Measurements from ENCODE around the gene CPTP.

Gene CPTP

DNA sequence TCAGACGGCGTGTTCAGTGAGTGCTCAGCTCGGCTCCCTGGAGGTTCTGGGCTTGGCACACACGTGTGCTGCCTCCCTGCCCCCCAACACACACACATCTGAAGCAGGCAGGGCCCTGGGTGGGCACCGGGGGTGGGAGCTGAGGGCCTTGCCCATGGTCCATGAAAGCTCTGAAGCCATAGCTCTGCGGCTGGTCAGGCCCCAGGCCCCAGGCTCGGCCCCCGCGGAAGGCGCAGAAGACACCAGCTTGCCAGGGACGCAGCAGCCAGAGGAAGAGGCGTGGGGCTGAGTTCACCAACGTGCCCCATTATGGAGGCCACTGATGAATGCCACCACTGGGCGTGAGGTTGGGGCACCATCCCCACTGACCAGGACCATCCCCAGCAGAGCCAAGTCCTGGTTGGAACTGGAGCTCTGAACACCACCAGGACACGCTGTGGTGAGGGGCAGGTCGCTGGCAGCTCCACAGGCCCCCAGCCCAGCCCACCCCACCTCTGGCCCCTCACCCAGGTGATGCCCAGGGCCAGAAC is 46.2 kb downstream of the CPTP start:
- DNase-seq = no peak

DNA sequence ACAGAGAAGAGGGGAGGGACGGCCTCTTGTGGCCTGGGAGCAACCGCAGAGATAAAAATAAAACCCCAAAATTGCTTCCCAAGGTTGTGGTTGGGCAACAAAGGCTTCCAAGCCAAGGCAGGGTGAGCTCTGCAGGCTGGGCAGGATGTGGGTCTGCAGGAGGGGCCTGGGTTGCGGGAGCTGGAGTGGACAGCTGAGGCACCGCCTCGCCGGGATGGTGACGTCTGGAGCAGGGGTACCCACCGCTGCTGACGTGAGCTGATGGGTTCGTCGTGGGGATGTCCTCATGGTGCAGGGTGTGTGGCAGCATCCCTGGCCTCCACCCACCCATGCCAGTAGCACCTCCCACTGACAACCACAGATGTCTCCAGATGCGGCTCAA is 46.8 kb downstream of the CPTP start:
- DNase-seq = peak; percentile 57 to 81 (median 75)

DNA sequence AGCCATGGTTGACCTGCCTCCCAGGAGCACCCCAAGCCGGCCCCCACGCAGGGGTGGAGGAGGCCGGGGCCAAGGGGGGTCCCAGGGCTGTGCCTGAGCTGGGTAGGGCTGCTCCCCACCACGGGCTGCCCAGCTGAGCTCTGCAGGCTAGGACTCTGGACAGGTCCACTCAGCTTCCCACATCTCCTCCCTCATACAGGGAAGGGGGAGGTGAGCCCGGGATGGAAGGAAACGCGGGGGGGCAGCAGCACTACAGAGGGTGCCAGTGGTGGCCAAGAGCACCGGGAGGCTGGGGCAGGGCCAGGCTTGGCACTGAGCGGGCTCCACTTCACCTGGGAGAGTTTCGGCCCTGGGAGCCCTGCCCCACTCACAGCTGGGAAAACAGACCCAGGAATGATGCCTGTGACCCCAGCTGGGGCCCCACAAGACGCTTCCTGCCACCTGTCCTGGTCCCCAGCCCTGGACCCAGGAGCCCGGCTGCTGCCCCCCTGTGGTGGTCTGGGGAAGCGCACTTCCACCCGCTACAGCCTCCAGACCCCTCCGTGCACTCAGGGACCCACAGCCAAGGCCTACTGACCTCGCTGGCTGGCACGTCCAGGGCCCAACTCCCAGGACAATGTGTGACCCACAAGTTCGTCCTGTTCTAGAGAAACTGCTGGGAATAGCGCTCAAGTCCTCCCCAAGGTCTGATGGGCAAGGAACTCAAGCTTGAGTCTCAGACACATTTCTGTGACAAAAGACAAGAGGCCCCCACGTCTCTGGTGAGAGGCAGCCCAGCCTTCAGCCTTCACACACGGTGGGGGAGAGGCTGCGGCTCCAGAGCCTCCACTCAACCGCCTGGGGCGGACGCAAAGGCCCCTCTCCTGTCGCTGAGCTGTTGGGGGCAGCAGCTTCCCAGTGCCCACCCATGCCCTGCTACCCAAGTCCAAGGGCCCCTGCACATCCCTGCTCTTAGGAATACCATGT is 47.4 kb downstream of the CPTP start:
- peak; percentile 56 to 73 (median 69) for DNase-seq

DNA sequence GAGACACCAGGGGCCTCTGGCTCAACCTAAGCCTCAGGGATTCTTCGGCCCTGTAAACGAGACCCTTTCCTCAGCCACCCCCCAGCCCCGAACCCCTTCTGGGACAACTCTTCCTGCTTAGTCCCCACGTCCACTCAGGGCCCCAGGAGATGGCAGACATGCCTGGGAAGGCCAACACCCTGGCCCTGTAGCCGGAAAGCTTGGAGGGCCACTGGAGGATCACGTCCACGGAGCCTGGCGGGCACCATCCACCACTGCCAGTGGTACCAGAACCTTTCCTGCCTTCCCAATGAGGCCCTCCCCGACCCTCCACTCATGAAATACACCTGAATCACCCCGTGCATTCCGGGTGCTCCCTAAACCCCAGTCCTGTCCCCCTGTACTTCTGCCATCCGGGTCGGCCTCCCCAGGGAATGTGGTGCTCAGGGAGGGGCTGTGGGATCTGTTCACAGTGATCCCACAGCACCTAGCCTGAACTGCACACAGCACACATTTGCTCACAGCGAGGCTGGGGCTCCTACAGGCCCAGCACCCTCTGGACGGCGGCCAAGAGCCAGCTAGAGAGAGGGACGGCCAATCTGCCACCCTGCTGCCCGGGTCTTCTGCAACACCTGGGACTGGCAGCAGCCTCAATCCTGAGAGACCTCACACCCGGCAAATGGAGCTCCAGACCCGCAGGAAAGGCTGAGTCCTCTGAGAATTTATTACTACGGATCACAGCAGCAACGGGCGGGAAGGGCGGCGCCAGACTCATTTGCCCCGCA is 48.6 kb downstream of the CPTP start:
- DNase-seq = no peak

DNA sequence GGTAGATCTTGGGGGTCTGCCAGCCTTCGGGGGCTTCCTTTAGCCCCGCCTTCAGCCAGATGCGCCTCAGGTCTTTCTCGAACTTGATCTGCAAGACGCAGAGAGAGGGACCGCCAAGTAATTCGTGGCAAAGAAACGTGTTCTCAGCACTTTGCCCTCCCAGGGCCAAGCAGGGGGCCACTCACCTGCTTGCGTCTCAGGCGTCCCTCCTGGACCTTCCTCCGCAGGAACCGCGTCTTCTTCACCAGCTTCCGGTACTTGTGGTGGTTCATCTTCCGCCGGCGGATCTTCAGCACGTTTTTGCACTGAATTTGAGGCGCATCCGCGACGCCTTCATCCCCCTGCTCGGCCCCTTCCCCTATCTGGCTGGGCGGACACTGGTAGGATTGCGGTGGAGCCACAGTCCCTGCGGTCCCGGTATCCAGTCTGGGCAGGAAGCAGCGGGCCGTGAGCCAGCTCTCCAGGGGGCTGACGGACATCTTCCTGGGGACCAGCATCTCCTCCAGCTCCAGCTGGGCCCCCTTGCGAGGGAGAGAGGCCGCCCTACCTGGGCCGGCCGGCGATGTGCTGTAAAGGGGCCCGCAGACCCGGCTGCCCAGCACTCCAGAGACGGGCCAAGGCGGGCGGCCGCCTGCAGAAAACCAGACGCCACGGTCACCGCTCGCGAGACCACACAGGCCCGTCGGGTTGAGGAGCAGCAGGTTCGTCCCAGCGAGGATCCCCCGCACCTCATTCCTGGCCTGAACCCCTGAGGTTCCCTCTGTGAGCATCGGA is 49.4 kb downstream of the CPTP start:
- no peak for DNase-seq

DNA sequence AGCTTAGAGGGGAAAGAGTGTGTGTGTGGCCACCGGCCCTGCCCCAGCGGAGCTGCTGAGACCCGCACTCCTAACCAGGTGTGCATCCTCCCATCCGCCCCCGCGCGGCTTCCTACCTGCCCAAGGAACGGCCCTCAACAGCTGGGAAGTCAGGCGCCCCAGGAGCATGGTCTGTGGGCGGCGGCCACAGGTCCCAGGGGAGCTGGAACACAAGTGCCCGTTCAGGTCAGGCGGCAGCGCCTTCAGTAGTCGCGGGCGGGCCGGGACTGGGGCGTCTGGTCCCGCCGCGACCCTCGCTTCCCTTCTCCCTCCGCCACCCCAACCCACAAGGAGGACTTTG is 50.0 kb downstream of the CPTP start:
- no peak for DNase-seq

DNA sequence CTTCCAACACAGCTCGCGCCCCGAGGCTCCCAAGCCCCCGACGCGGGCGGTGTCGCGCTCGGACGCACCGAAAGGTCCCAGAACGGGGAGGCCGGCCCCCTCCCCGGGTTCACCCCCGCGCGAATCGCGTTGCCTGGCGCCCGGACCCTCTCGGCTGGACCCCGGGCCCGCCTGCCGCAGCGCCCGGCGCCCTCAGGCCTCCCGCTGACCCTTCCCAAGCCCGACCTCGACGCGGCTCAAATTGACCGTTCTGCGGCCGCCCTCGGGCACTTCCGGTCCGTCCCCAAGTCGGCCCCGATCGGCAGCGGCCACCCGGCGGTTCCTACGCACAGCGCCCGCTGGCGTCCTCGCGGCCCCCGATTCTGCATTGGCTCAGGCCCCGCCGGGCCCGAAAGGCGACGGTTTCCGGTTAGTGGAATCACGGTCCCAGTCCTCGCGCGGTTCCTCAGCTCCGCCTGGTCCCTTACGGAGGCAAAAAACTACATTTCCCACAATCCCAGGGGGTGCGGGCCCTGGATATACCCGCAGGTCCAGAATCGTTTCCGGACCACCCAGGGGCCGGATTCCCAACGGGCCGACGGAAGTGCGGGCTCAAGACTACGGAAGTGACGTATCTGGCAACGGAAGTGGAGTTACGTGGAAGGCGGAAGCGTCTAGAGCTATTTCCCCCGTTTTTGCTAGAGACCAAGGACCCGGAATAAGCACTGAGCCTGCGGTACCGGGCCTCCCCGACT is 50.5 kb downstream of the CPTP start, which contains the start of gene AURKAIP1:
Gene AURKAIP1, minus strand, starts transcription at position 279 of the 734 bp plus-strand sequence. CDS start 451 bp downstream, outside the sequence.
- DNase-seq = peak; percentile 91 to 99 (median 95)

DNA sequence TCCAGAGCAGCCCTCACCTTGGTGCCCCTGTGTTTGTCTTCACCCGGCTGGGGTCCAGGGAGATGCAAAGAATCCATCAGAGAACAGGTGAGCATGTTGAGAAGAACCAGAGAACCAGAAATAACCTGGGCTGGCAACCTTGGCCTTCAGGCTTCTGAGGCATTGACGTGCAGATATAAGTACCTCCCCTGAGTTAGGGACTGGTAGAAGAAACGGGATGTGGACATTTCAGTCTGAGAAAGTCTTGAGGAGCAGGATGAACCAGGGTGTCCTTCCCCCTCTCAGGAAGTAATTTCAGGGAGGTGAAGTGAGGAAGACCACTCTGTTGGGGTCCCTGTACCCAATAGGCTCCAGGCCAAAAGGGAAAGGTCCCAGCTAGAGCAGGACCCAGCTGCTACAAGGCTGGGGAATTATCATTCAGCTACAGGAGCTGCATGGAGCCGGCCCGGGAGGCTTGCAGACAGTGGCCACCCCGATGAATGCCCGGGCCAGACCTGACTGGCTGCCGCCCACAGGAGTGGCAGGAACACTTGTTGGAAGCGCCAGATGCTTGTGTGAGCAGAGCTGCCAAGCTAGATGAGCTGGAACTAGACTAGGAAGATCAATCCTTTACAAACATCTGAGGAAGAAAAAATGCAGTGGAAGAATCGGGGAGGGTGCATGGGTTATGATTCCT is 52.1 kb downstream of the CPTP start:
- no peak for DNase-seq

DNA sequence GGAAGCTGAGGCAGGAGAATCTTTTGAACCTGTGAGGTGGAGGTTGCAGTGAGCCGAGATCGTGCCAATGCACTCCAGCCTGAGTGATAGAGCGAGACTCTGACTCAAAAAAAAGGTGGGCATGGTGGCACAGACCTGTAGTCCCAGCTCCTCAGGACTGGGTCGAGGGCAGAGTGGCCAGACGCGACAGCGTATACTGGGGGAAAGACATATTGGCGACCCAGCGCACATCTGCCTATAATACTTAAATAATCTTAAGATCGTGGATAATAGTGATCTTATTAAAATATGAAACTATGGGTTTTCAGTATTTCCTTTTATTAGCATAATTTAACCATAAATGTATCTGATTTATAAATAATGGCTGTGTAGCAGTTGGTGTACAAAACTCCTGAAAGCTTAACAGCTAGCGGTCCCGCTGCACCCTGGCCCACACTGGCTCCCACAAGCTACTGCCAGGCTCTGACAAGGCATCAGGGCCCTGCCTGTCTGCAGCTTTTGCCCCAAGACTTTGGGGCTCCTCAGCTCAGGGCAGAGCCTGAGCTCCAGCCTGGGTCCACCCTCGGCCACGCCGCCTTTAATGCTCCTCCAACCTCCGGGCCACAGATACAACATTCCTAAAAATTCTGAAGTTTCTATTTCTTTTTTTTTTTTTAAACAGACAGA is 53.1 kb downstream of the CPTP start:
- no peak for DNase-seq
